H1 (cell line): ENCODE data around the gene PLK3. TPM values are rescaled to one million over a fixed set of nuclear protein-coding genes. Genes with fewer than 3 reads are reported as not detected.

Experiments used
- EGR1 ChIP-seq: IDR thresholded peaks from 2 replicates; pipeline ENCODE4 v1.6.1; 2011; ENCODE audit warnings: low read depth, low read length, borderline replicate concordance
- GTF2F1 ChIP-seq: IDR thresholded peaks from 2 replicates; pipeline ENCODE4 v1.6.1; 2012; ENCODE audit warnings: low read depth, low read length, improper control_type of control experiment, borderline replicate concordance
- JUN ChIP-seq: IDR thresholded peaks from 2 replicates; pipeline ENCODE4 v1.6.1; 2011; ENCODE audit warnings: low read depth, mild to moderate bottlenecking, improper control_type of control experiment, low read length
- NRF1 ChIP-seq: IDR thresholded peaks from 2 replicates; pipeline ENCODE4 v1.6.1; 2011; ENCODE audit warnings: mild to moderate bottlenecking, low read depth, low read length, improper control_type of control experiment
- RFX5 ChIP-seq: IDR thresholded peaks from 2 replicates; pipeline ENCODE4 v1.6.1; 2011; ENCODE audit warnings: low read depth, low read length, improper control_type of control experiment, borderline replicate concordance
- SIX5 ChIP-seq: IDR thresholded peaks from 2 replicates; pipeline ENCODE4 v1.6.1; 2011; ENCODE audit warnings: mild to moderate bottlenecking, low read depth, low read length
- polyA plus RNA-seq, 7 experiments: library from polyadenylated mRNA; depleted of rRNA in 3 of 7; stranded (reverse) in 5 of 7; unstranded in 2 of 7; fragments of >200 nt in 5 of 7; fragments of 200-250 nt in 2 of 7; gene quantifications; 1 replicate in 5 of 7; 2 replicates in 1 of 7; 4 replicates in 1 of 7; pipeline versions ENCODE4 v1.2.1 to v1.2.3, GENCODE V29; 2011 to 2013; ENCODE audit warnings: missing spikeins in 2 of 7, mixed read lengths in 2 of 7
- total RNA-seq: library from RNA; stranded (reverse); fragmentation: NEBNext Ultra II Directional; extraction: Animal tissue kit (Norgen Biotek cat#: 25700); gene quantifications from 2 replicates; pipeline ENCODE4 v1.2.1, GENCODE V29; 2021

The PLK3 gene
- total and polyA plus RNA-seq, 2 of the 8 experiments (the other 6 are each of a cell fraction or from before 2014, with no cell fraction given) = 7.9 to 12.3 TPM

- TF ChIP-seq RFX5 (no peak), SIX5 (no peak), EGR1 (no peak), JUN (no peak), GTF2F1 (no peak), NRF1 (no peak)
- TF ChIP-seq, all 59 proteins: peak for 0
Observed at GRCh38 chr1:44803312-44804095, 3.3 kb downstream of the PLK3 start (continued).
